Psoas muscle (tissue), 8 donors: Measurements from ENCODE around the gene HS1BP3. TPM values are rescaled to one million over a fixed set of nuclear protein-coding genes. Genes with fewer than 3 reads are reported as not detected.

Experiments
- ATAC-seq, 4 donors: fragments of 200-7000 bp; cut with Tn5 transposase; one replicate each; pipeline ENCODE4 v1.9.1; 2020; ENCODE audit warnings: moderate library complexity in 3 of 4, mild to moderate bottlenecking in 2 of 4
- DNase-seq, 2 donors: peaks; one replicate each; pipeline ENCODE4 v3.0.0-alpha.2; 2020
- H3K27ac ChIP-seq: fragments of 200-600 bp; one replicate; pipeline ENCODE4 v1.8.0; 2022
- H3K27me3 ChIP-seq, 3 donors: fragments of 200-600 bp in 1 of 3; one replicate each; pipeline versions ENCODE4 v1.6.1 to v1.8.0; 2013 to 2022; ENCODE audit warnings: low read length in 2 of 3, mild to moderate bottlenecking in 2 of 3, moderate library complexity in 1 of 3; ENCODE audit not compliant: insufficient read depth in 3 of 3
- H3K36me3 ChIP-seq, 2 donors: fragments of 200-600 bp in 1 of 2; one replicate each; pipeline versions ENCODE4 v1.6.1 to v1.8.0; 2013 to 2022; ENCODE audit warnings: low read depth in 1 of 2, mild to moderate bottlenecking in 1 of 2, moderate library complexity in 1 of 2; ENCODE audit not compliant: insufficient read depth in 1 of 2
- H3K4me1 ChIP-seq: fragments of 200-600 bp; one replicate; pipeline ENCODE4 v1.8.0; 2022
- H3K4me3 ChIP-seq: fragments of 200-600 bp; one replicate; pipeline ENCODE4 v1.8.0; 2022; ENCODE audit warnings: mild to moderate bottlenecking
- H3K9me3 ChIP-seq: fragments of 200-600 bp; one replicate; pipeline ENCODE4 v1.8.0; 2022
- CTCF ChIP-seq: fragments of 200-600 bp; IDR thresholded peaks from one replicate; pipeline ENCODE4 v1.8.0; 2022; ENCODE audit warnings: antibody characterized with exemption
- WGBS, 3 donors: extraction: QIAGEN DNeasy Blood & Tissue Kit; methylation state at CpG; one replicate each; pipeline versions ENCODE4 v1.1.6 to v1.1.7; 2013; 5-methylcytosine and 5-hydroxymethylcytosine counted together
- intact Hi-C, 2 donors: fragments of 100-400 bp; cut with DNase I; formaldehyde crosslinking; loops; one replicate each; pipeline versions ENCODE4 v1.11.0 to v1.14.2; 2022
- polyA plus RNA-seq, 3 donors: library from polyadenylated mRNA; stranded (reverse); fragments of 200-250 nt; gene quantifications; one replicate each; pipeline ENCODE4 v1.2.3, GENCODE V29; 2013
- total RNA-seq, 4 donors: library from RNA; stranded (reverse); fragmentation: NEBNext Ultra II Directional in 2 of 4; extraction: Animal tissue kit (Norgen Biotek cat#: 25700) in 2 of 4; gene quantifications; one replicate each; pipeline versions ENCODE4 v1.2.1 to v1.2.4, GENCODE V29; 2021 to 2023
- donor health status: healthy with polysubstance abuse.
- donor health status: DM: no; HTN: no; CAD: no; lungs with moderate emphysema.
- donor health status: Bipolar disorder and iron deficiency.
- donor health status: healthy.
- donor health status: DM: yes; HTN: yes; CAD: no.
- donor health status: DM: no; HTN: no; CAD: no.
- donor health status: DM: no; HTN: no; CAD: no.
- donor health status: DM: yes; HTN: yes; CAD: no.

The HS1BP3 gene
- total and polyA plus RNA-seq, 7 donors: 9.2 to 20.6 (median 12.1) TPM

DNA sequence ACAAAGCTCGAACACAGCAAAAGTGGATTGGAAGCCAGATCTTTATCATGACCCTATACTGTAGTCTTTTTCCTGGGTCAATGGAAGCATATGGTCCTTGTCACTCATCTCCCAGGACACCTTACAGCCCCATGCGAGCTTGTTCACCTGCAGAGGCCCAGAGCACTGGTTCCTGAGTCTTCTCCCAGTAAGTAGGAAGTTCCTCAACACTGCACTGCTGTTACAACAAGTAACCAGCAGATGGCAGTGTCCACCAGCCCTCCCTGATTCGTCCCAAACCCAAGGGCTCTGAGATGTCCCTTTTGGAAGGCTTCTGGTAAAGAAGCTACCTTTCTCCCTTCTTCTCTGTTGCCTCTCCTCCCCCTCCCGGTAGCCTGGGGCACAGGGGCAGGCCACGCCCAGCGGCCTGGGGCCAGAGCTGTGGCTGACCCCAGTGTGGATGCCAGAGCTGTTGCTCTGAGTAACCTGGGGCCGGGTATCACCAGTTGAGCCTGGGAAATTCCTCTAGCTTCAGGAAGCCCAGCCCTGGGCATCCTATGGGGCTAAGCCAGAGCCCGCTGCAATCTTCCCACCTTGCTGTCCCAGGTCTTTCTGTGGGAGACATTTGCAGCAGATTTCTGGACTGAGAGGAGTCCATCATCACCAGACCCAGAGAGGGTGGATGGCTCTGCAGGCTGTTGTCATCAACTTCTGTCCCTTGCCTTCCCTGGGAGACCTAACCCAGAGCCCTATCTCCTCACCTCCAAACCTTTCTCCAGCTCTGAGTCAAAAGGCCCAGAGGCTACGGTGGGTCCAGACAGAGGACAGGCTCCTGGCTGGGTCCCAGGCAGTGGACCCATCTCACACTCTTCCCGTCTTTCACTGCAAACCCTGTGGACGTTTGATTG is 10.8 kb upstream of the HS1BP3 start:
- peak; percentile 98 for TF ChIP-seq CTCF
- ATAC-seq (peak; percentile 77 to 90 (median 84)), DNase-seq (peak; percentile 65 to 76)
- peaks cover 0 to 52% (median 28%) of the 10 kb centered on the region in 3 donors for H3K27me3 ChIP-seq
- no peak overlapping the region for H3K27ac ChIP-seq
- no peak overlapping the region for H3K4me3 ChIP-seq
- WGBS, 3 donors: 28 to 33% (median 32%) methylated on average over 11 of the region's 11 CpGs
- no peaks in the 10 kb centered on the region for H3K36me3 ChIP-seq
- H3K4me1 ChIP-seq: peaks cover 4% of the 10 kb centered on the region
- no peaks in the 10 kb centered on the region for H3K9me3 ChIP-seq
- intact Hi-C loops: loop anchor here (1.0 to 10.0 kb wide), 5 partner anchors 301 to 457 kb away; partner anchors contain the start of gene APOB (in 1 of the 2)

GRCh38 chr2:20660506-20661420 is 9.9 kb upstream of the HS1BP3 start:
- no peak for TF ChIP-seq CTCF
- Histone ChIP-seq H3K27me3 (peaks cover 0 to 43% (median 19%) of the 10 kb centered on the region in 3 donors), H3K4me3 (no peak overlapping the region), H3K27ac (no peak overlapping the region), H3K4me1 (peaks cover 4% of the 10 kb centered on the region), H3K9me3 (no peaks in the 10 kb centered on the region), H3K36me3 (no peaks in the 10 kb centered on the region)
- intact Hi-C loops: loop anchor here (1.0 to 10.0 kb wide), 4 partner anchors 303 to 458 kb away; partner anchors contain the start of gene APOB (in 1 of the 2)
- DNase-seq (no peak), ATAC-seq (no peak)
- 53 to 61% (median 58%) methylated on average over 8 of the region's 8 CpGs for WGBS, 3 donors

DNA sequence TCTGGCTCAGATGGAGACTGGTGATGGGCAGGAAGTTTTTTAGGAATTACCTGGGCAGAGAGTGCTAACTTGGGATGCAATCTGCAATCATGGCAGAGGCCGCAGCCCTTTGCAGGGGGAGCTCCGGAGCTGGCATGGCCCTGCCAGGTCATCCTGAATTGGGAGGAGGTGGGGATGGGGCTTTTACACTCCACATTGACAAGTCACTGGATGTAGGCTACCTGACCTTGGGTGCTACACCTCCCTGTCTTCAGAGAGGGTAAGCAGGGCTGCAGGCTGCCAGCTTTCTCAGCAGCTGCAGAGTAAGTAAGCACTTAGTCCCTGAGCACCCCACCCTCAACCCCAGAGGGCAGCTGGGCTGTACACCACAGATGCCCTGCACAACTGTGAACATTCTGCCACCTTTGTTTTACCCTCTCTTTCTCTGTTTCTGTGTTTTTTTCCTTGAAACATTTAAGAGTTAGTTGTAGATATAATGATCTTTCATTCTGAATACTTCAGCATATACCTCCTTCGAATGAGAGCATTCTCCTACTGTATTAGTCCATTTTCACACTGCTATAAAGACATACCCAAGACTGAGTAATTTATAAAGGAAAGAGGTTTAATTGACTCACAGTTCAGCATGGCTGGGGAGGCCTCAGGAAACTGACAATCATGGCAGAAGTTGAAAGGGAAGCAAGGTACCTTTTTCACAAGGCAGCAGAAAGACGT is 6.8 kb upstream of the HS1BP3 start:
- no peak for TF ChIP-seq CTCF
- H3K27me3 ChIP-seq: peaks cover 0 to 12% (median 4%) of the 10 kb centered on the region in 3 donors
- ATAC-seq (no peak), DNase-seq (peak in 1 of 2 donors; percentile 37)
- no peaks in the 10 kb centered on the region for H3K36me3 ChIP-seq
- no peaks in the 10 kb centered on the region for H3K9me3 ChIP-seq
- H3K27ac ChIP-seq: no peak overlapping the region
- intact Hi-C loops: no loop called here
- 75 to 85% (median 77%) methylated on average over 4 of the region's 4 CpGs for whole genome bisulfite sequencing, 3 donors
- H3K4me3 ChIP-seq: no peak overlapping the region
- H3K4me1 ChIP-seq: no peaks in the 10 kb centered on the region

DNA sequence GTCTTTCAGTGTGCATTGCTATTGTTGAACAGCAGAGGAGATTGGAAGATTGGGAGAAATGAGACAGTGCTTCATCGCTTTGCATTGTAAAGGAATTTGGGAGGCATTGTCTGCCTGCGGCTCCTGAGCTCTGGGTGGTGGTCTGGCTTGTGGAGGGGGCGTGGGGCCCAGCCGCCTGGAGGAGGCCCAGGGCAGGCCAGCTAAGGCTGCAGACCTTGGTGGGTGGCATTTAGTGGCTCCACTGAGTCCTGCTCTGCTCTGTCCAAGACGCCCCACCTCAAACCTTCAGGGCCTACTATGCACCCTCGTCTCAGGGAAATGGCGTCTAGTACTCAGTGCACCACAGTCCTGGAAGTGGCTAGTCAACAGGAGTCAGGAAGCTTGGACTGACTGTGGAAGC is 5.7 kb upstream of the HS1BP3 start:
- Histone ChIP-seq H3K9me3 (no peaks in the 10 kb centered on the region), H3K4me3 (no peak overlapping the region), H3K27ac (no peak overlapping the region), H3K4me1 (no peaks in the 10 kb centered on the region), H3K27me3 (peaks cover 0 to 4% (median under 1%) of the 10 kb centered on the region in 3 donors), H3K36me3 (no peaks in the 10 kb centered on the region)
- intact Hi-C loops: no loop called here
- ATAC-seq: no peak
- WGBS, 3 donors: 77 to 87% (median 82%) methylated on average over 7 of the region's 7 CpGs
- TF ChIP-seq CTCF: no peak
- DNase-seq: peak in 1 of 2 donors; percentile 13
